K562 (cell line): ENCODE data around the gene RAB24. TPM values are rescaled to one million over a fixed set of nuclear protein-coding genes. Genes with fewer than 3 reads are reported as not detected.
A peak's percentile ranks its signal among the peaks of the same experiment; 100 is the strongest.

Experiments
- CTBP1 ChIP-seq: fragments of 450-650 bp; IDR thresholded peaks from 2 replicates; pipeline ENCODE4 v1.6.1; 2016; ENCODE audit warnings: borderline replicate concordance
- E2F4 ChIP-seq: sonication (generic); formaldehyde crosslinking; IDR thresholded peaks from 2 replicates; pipeline ENCODE4 v1.8.0; 2022; ENCODE audit warnings: mild to moderate bottlenecking, low read depth, missing genetic modification reagents
- E2F8 ChIP-seq: fragments of 450-650 bp; IDR thresholded peaks from 2 replicates; pipeline ENCODE4 v1.7.1; 2018; ENCODE audit warnings: mild to moderate bottlenecking, low read depth; ENCODE audit not compliant: partially characterized antibody
- ETS1 ChIP-seq: conservative IDR thresholded peaks from 2 replicates; pipeline ENCODE4 v1.6.1; 2011; ENCODE audit warnings: low read depth, mild to moderate bottlenecking, low read length; ENCODE audit not compliant: control insufficient read depth
- FOXK1 ChIP-seq: sonication (generic); formaldehyde crosslinking; IDR thresholded peaks from 2 replicates; pipeline ENCODE4 v1.8.0; 2022; ENCODE audit warnings: missing genetic modification reagents, mild to moderate bottlenecking, borderline replicate concordance
- GATAD2B ChIP-seq: fragments of 450-650 bp; IDR thresholded peaks from 2 replicates; pipeline ENCODE4 v1.6.1; 2017; ENCODE audit warnings: mild to moderate bottlenecking, borderline replicate concordance
- LARP7 ChIP-seq: fragments of 450-650 bp; IDR thresholded peaks from 2 replicates; pipeline ENCODE4 v1.6.1; 2016
- MYBL2 ChIP-seq, 2 experiments: fragments of 450-650 bp in 1 of 2; sonication (generic) in 1 of 2; formaldehyde crosslinking in 1 of 2; IDR thresholded peaks; 2 replicates each; pipeline versions ENCODE4 v1.6.1 to v1.8.1; 2017 to 2022; ENCODE audit warnings: borderline replicate concordance in 1 of 2, inconsistent platforms in 1 of 2, low read depth in 1 of 2, mild to moderate bottlenecking in 1 of 2, missing genetic modification reagents in 1 of 2, moderate library complexity in 1 of 2
- MYC ChIP-seq, 2 experiments: fragments of 250-450 bp in 1 of 2; sonication (Bioruptor Pico) in 1 of 2; IDR thresholded peaks; 2 replicates each; pipeline versions ENCODE4 v1.5.1 to v1.6.1; 2012 to 2021; ENCODE audit warnings: low read depth in 2 of 2, borderline replicate concordance in 1 of 2, improper control_type of control experiment in 1 of 2, low read length in 1 of 2, mild to moderate bottlenecking in 1 of 2, moderate library complexity in 1 of 2
- RAD51 ChIP-seq: fragments of 450-650 bp; IDR thresholded peaks from 2 replicates; pipeline ENCODE4 v1.7.1; 2016; ENCODE audit warnings: low read depth, mild to moderate bottlenecking, borderline replicate concordance
- RBBP5 ChIP-seq: fragments of 200-600 bp; sonication (generic); IDR thresholded peaks from 2 replicates; pipeline ENCODE4 v1.6.1; 2012; ENCODE audit warnings: borderline replicate concordance, mild to moderate bottlenecking, low read length, control low read depth, inconsistent platforms; ENCODE audit not compliant: insufficient read depth, poor library complexity, severe bottlenecking
- SIN3A ChIP-seq, 2 experiments: fragments of 150-350 bp in 1 of 2; IDR thresholded peaks; 2 replicates each; pipeline ENCODE4 v1.6.1; 2011 to 2016; ENCODE audit warnings: borderline replicate concordance in 2 of 2, low read depth in 2 of 2, low read length in 2 of 2, mild to moderate bottlenecking in 2 of 2, moderate library complexity in 2 of 2; ENCODE audit not compliant: control insufficient read depth in 1 of 2
- SNAPC5 ChIP-seq: fragments of 250-450 bp; sonication (Bioruptor Pico); IDR thresholded peaks from 2 replicates; pipeline ENCODE4 v1.8.0; 2021; ENCODE audit warnings: moderate library complexity, mild to moderate bottlenecking, inconsistent platforms
- VEZF1 ChIP-seq: fragments of 200-800 bp; sonication (Bioruptor generic); IDR thresholded peaks from 2 replicates; pipeline ENCODE4 v1.6.1; 2017; ENCODE audit warnings: missing genetic modification characterization, missing compliant biosample characterization
- ZNF511 ChIP-seq: sonication (generic); formaldehyde crosslinking; IDR thresholded peaks from 2 replicates; pipeline ENCODE4 v1.8.0; 2022; ENCODE audit warnings: mild to moderate bottlenecking, missing genetic modification reagents
- polyA plus RNA-seq, 8 experiments: library from polyadenylated mRNA; depleted of rRNA in 4 of 8; stranded (reverse) in 5 of 8; unstranded in 3 of 8; fragments of >200 nt; fragmentation: Nextera tagmentation in 2 of 8; fragmentation: Illumina TruSeq in 1 of 8; extraction: Ambion mirVana in 2 of 8; extraction: Trizol in 1 of 8; gene quantifications; 2 replicates each; pipeline versions ENCODE4 v1.2.1 to v1.2.3, GENCODE V29; 2011 to 2014; ENCODE audit warnings: inconsistent platforms in 1 of 8, missing spikeins in 1 of 8
- total RNA-seq, 7 experiments: library from RNA; depleted of rRNA in 6 of 7; stranded (reverse); fragments of >200 nt in 6 of 7; fragmentation: Illumina TruSeq in 2 of 7; extraction: Trizol in 2 of 7; gene quantifications; 2 replicates each; pipeline versions ENCODE4 v1.2.1 to v1.2.3, GENCODE V29; 2011 to 2021; ENCODE audit warnings: low replicate concordance in 1 of 7

The RAB24 gene
- total and polyA plus RNA-seq, 9 of the 15 experiments (the other 6 are each of a cell fraction or from before 2014, with no cell fraction given): 13.9 to 107 (median 34.8) TPM

GRCh38 chr5:177311723-177312648 lies 8.5 kb upstream of the RAB24 start, which contains the start of gene MXD3 (continued):
- TF ChIP-seq ZNF511: peak; percentile 60; the same call in 1 of the 2 replicates
- 0 out of 2 replicates have a peak, but pooled peaks have one; percentile 20 for TF ChIP-seq CTBP1
- peak; percentile 94 to 95 for TF ChIP-seq SIN3A (IDR thresholded peaks at IDR 0.05; ENCODE audit: borderline replicate concordance in 2 of 2, control insufficient read depth in 1 of 2, low read depth in 2 of 2, low read length in 2 of 2)
- TF ChIP-seq E2F8: peak; percentile 77
- peak; percentile 100 for TF ChIP-seq MYC (IDR thresholded peaks at IDR 0.05; ENCODE audit: low read depth, low read length)
- peak; percentile 89; the same call in 1 of the 2 replicates for TF ChIP-seq MYC (CRISPR knock-in tag; IDR thresholded peaks at IDR 0.05; ENCODE audit: borderline replicate concordance, low read depth)
- TF ChIP-seq SNAPC5 (CRISPR knock-in tag): no peak
- TF ChIP-seq FOXK1: peak; percentile 49; the same call in 1 of the 2 replicates
- TF ChIP-seq RBBP5: peak; percentile 21
- peak; percentile 64; the same call in 1 of the 2 replicates for TF ChIP-seq ETS1
- TF ChIP-seq MYBL2 (IDR thresholded peaks at IDR 0.05; ENCODE audit: low read depth): peak; percentile 98
- TF ChIP-seq MYBL2 (CRISPR knock-in tag; IDR thresholded peaks at IDR 0.05; ENCODE audit: borderline replicate concordance): peak; percentile 95; the same call in 1 of the 2 replicates
- TF ChIP-seq GATAD2B: peak; percentile 78; the same call in 1 of the 2 replicates
- TF ChIP-seq VEZF1: peak; percentile 90
- no peak for TF ChIP-seq LARP7
- TF ChIP-seq E2F4 (CRISPR knock-in tag): peak; percentile 98
- peak; percentile 69 for TF ChIP-seq RAD51
